ENCODE measurements around the gene TECR. TPM values are rescaled to one million over a fixed set of nuclear protein-coding genes. Genes with fewer than 3 reads are reported as not detected.

TECR gene
- total RNA-seq, 2 experiments from 2014 or later = 217 to 232 TPM

DNA sequence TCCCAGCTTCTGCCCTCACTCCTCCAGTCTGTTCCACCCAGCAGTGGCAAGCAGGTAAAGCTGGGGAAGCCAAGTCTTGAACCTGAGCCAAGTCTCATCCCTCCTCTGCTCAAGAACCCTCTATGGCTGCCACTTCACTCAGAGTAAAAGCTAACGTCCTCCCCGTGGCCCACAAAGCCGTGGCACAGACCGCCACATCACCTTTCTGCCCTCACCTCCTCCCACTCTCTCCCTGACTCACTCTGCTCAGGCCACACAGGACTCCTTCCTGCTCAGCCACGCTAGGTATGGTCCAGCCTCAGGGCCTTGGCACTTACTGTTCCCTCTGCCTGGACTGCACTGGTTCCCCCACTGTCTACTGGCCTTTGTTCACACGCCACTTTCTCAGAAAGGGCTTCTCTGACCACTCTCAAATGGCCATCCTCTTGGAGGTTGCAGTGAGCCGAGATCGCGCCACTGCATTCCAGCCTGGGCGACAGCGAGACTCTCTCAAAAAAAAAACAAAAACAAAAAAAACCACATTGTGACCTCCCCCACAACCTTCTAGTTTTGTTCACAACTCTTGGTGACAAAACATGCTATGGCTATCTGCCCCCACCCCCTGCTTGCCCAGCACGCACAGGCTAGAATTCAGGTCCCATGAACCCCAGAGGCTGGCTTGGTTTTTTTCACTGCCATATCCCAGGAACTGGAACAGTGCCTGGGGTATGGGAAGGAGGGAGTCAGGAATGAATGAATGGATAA is 26.7 kb downstream of the TECR start:
- CTCF ChIA-PET = interaction anchor here (0.9 to 3.3 kb wide), 21 partner anchors 12 to 134 kb away, joined by 3 to 28 read pairs (median 4); partner anchors contain the start of genes NDUFB7, PTGER1, TECR and ZNF333
- H3K4me1 Mint-ChIP-seq (ENCODE audit: low read depth) = peaks cover 46% of the 10 kb centered on the region

DNA sequence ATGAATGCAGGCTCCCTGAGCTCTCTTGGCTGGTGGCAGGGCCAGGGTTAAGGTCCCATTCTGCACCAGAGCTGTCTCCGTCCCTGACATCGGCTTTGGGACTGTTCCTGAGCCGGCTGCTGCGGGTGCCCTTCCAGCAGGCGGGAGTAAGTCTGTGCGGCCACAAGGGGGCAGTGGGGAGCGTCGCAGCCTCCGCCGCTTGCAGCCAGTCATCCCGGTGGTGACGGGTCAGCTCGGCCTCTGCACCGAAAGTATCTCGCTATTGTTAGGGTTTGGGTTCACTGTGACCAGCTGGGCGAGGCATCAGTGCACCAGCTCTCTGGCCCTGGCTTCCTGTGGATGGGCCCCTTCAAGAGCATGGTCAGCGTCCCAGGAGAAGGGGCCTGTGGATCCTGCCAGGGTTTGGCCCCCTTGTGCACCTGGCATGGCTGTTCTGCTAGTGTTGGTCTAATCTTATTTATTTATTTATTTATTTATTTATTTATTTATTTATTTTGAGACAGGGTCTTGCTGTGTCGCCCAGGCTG is 27.3 kb downstream of the TECR start:
- intact Hi-C loops (cut with DNase I, micrococcal nuclease) = no loop called here
- DNase-seq (peak; percentile 52 to 88 (median 66)), ATAC-seq (ENCODE audit: poor library complexity) (peak; percentile 83)
- Histone ChIP-seq H3K36me3 (ENCODE audit: insufficient read depth, low read length) (peaks cover 13% of the 10 kb centered on the region), H3K27me3 (ENCODE audit: control insufficient read depth in 1 of 2, insufficient read depth in 2 of 2, low read length in 2 of 2) (no peaks in the 10 kb centered on the region), H3K4me1 (ENCODE audit: insufficient read depth, low read length) (peaks cover 78% of the 10 kb centered on the region), H3K27ac (ENCODE audit: low read depth in 1 of 2, low read length in 2 of 2) (no peak overlapping the region), H3K4me3 (ENCODE audit: low read length) (peak overlapping the region; percentile 28), H3K9me3 (ENCODE audit: control insufficient read depth in 1 of 2, insufficient read depth in 1 of 2, low read length in 2 of 2) (no peaks in the 10 kb centered on the region)
- peak; percentile 96 for TF ChIP-seq CTCF (IDR thresholded peaks at IDR 0.05)
- peaks cover 15% of the 10 kb centered on the region for H3K36me3 Mint-ChIP-seq (ENCODE audit: low read depth)
- no peaks in the 10 kb centered on the region for H3K9me3 Mint-ChIP-seq
- peak overlapping the region; percentile 81 for H3K27ac Mint-ChIP-seq
- ChIA-PET POLR2A (interaction anchor here (0.9 to 1.9 kb wide), 7 partner anchors 14 to 53 kb away, joined by 3 to 12 read pairs (median 4); partner anchors contain the start of genes DNAJB1, NDUFB7 and TECR), CTCF (interaction anchor here (0.8 to 3.3 kb wide), 22 partner anchors 11 to 134 kb away, joined by 3 to 28 read pairs (median 4); partner anchors contain the start of genes NDUFB7, PTGER1, TECR and ZNF333)
- peak overlapping the region; percentile 66 for H3K4me3 Mint-ChIP-seq
- no peaks in the 10 kb centered on the region for H3K27me3 Mint-ChIP-seq
- peaks cover 39% of the 10 kb centered on the region for H3K4me1 Mint-ChIP-seq (ENCODE audit: low read depth)

More for the DNA sequence above, 26.7 kb downstream of the TECR start:
- Mint-ChIP-seq H3K4me3 (peak overlapping the region; percentile 66), H3K27ac (peak overlapping the region; percentile 81), H3K9me3 (no peaks in the 10 kb centered on the region), H3K36me3 (ENCODE audit: low read depth) (peaks cover 22% of the 10 kb centered on the region), H3K27me3 (no peaks in the 10 kb centered on the region)
- POLR2A ChIA-PET = interaction anchor here (0.9 to 1.9 kb wide), 7 partner anchors 15 to 52 kb away, joined by 3 to 12 read pairs (median 4); partner anchors contain the start of genes DNAJB1, NDUFB7 and TECR
- H3K27me3 ChIP-seq (ENCODE audit: control insufficient read depth in 1 of 2, insufficient read depth in 2 of 2, low read length in 2 of 2) = no peaks in the 10 kb centered on the region
- DNase-seq (peak in 1 of 14 experiments; percentile 34), ATAC-seq (ENCODE audit: poor library complexity) (no peak)
- peaks cover 78% of the 10 kb centered on the region for H3K4me1 ChIP-seq (ENCODE audit: insufficient read depth, low read length)
- no peak for TF ChIP-seq CTCF (IDR thresholded peaks at IDR 0.05)
- intact Hi-C loops (cut with DNase I, micrococcal nuclease) = no loop called here
- no peak overlapping the region for H3K27ac ChIP-seq (ENCODE audit: low read depth in 1 of 2, low read length in 2 of 2)
- H3K4me3 ChIP-seq (ENCODE audit: low read length) = peak overlapping the region; percentile 28
- peaks cover 13% of the 10 kb centered on the region for H3K36me3 ChIP-seq (ENCODE audit: insufficient read depth, low read length)
- no peaks in the 10 kb centered on the region for H3K9me3 ChIP-seq (ENCODE audit: control insufficient read depth in 1 of 2, insufficient read depth in 1 of 2, low read length in 2 of 2)

DNA sequence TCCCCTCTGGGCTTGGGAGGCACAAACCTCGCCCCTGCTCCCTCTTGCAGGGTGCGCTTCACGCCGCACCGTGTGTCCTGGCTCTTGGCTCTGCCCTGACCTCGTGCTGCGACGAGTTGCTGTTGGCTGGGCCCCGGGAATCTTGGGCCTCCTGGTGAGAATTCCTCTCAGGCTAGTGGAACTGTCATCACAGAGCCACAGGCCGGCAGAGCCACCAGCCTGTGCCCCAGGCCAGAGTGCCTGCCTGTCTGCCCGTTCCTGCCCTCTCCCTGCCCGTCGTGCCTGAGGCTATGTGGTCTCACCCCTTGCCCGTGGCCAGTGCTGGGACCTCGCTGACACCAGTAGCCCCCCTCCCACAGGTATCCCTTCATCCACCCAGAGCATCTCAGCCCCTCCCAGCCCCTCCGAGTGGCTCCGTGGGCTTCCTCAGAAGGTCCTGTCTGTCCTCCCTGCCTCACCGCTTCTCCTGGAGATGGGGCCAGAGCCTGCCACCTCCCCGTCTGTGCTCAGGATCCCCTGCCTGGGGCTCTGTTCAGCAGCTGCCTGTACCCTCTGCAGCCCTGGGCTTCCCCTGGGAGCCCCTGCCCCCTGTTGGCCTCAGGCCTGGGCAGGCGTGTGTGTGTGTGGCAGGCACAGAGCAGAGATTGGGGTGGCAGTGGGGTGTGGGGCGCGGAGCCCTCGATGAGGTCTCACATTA is 29.1 kb downstream of the TECR start:
- ChIA-PET CTCF (interaction anchor here (3.3 kb wide), 1 partner anchor 52 kb away, joined by 16 read pairs; no protein-coding TSS in a partner anchor), POLR2A (no interaction called here)
- Histone ChIP-seq H3K4me3 (ENCODE audit: low read length) (no peak overlapping the region), H3K27me3 (ENCODE audit: control insufficient read depth in 1 of 2, insufficient read depth in 2 of 2, low read length in 2 of 2) (no peaks in the 10 kb centered on the region), H3K9me3 (ENCODE audit: control insufficient read depth in 1 of 2, insufficient read depth in 1 of 2, low read length in 2 of 2) (no peaks in the 10 kb centered on the region), H3K4me1 (ENCODE audit: insufficient read depth, low read length) (peaks cover 66% of the 10 kb centered on the region), H3K27ac (ENCODE audit: low read depth in 1 of 2, low read length in 2 of 2) (no peak overlapping the region), H3K36me3 (ENCODE audit: insufficient read depth, low read length) (peaks cover 24% of the 10 kb centered on the region)
- H3K4me3 Mint-ChIP-seq = no peak overlapping the region
- peaks cover 34% of the 10 kb centered on the region for H3K4me1 Mint-ChIP-seq (ENCODE audit: low read depth)
- no peaks in the 10 kb centered on the region for H3K9me3 Mint-ChIP-seq
- DNase-seq (peak in 1 of 14 experiments; percentile 26), ATAC-seq (ENCODE audit: poor library complexity) (no peak)
- TF ChIP-seq CTCF (IDR thresholded peaks at IDR 0.05) = no peak
- no peaks in the 10 kb centered on the region for H3K27me3 Mint-ChIP-seq
- intact Hi-C loops (cut with DNase I, micrococcal nuclease) = no loop called here
- H3K36me3 Mint-ChIP-seq (ENCODE audit: low read depth) = peaks cover 15% of the 10 kb centered on the region
- no peak overlapping the region for H3K27ac Mint-ChIP-seq

Measured in CD4-positive, alpha-beta T cell (primary cell).